Measurements from ENCODE around the gene MRAS.
A peak's percentile ranks its signal among the peaks of the same experiment; 100 is the strongest.

Gene MRAS

GRCh38 chr3:138331143-138331894, 17.1 kb upstream of the MRAS start:
- Mint-ChIP-seq H3K27me3 (no peaks in the 10 kb centered on the region), H3K4me3 (no peak overlapping the region), H3K4me1 (peaks cover 33% of the 10 kb centered on the region), H3K36me3 (no peaks in the 10 kb centered on the region), H3K27ac (peak overlapping the region; percentile 17), H3K9me3 (no peaks in the 10 kb centered on the region)

- Mint-ChIP-seq H3K27ac (no peak overlapping the region), H3K36me3 (no peaks in the 10 kb centered on the region), H3K4me3 (no peak overlapping the region), H3K4me1 (peaks cover 32% of the 10 kb centered on the region), H3K9me3 (no peaks in the 10 kb centered on the region), H3K27me3 (no peaks in the 10 kb centered on the region)
Measured at GRCh38 chr3:138332472-138333073, 15.8 kb upstream of the MRAS start.

GRCh38 chr3:138334608-138335007, 13.8 kb upstream of the MRAS start:
- H3K9me3 Mint-ChIP-seq = no peaks in the 10 kb centered on the region
- no peaks in the 10 kb centered on the region for H3K27me3 Mint-ChIP-seq
- no peak overlapping the region for H3K4me3 Mint-ChIP-seq
- peaks cover 18% of the 10 kb centered on the region for H3K4me1 Mint-ChIP-seq
- no peaks in the 10 kb centered on the region for H3K36me3 Mint-ChIP-seq
- H3K27ac Mint-ChIP-seq = no peak overlapping the region

- H3K36me3 Mint-ChIP-seq = no peaks in the 10 kb centered on the region
- H3K27ac Mint-ChIP-seq = no peak overlapping the region
- no peaks in the 10 kb centered on the region for H3K27me3 Mint-ChIP-seq
- H3K4me1 Mint-ChIP-seq = peaks cover 7% of the 10 kb centered on the region
- no peak overlapping the region for H3K4me3 Mint-ChIP-seq
- H3K9me3 Mint-ChIP-seq = no peaks in the 10 kb centered on the region
Measured at GRCh38 chr3:138336454-138336999, 11.9 kb upstream of the MRAS start.

- Mint-ChIP-seq H3K36me3 (no peaks in the 10 kb centered on the region), H3K4me1 (no peaks in the 10 kb centered on the region), H3K27ac (no peak overlapping the region), H3K9me3 (no peaks in the 10 kb centered on the region), H3K4me3 (no peak overlapping the region), H3K27me3 (no peaks in the 10 kb centered on the region)
Measured at GRCh38 chr3:138338244-138338643, 10.1 kb upstream of the MRAS start.

- Mint-ChIP-seq H3K4me3 (no peak overlapping the region), H3K27me3 (no peaks in the 10 kb centered on the region), H3K36me3 (no peaks in the 10 kb centered on the region)
Measured at GRCh38 chr3:138338811-138339210, 9.6 kb upstream of the MRAS start.

GRCh38 chr3:138340511-138340910, 7.9 kb upstream of the MRAS start:
- no peaks in the 10 kb centered on the region for H3K9me3 Mint-ChIP-seq
- no peak overlapping the region for H3K27ac Mint-ChIP-seq
- no peak overlapping the region for H3K4me3 Mint-ChIP-seq
- no peaks in the 10 kb centered on the region for H3K4me1 Mint-ChIP-seq
- no peaks in the 10 kb centered on the region for H3K27me3 Mint-ChIP-seq
- H3K36me3 Mint-ChIP-seq = no peaks in the 10 kb centered on the region

More at GRCh38 chr3:138338811-138339210, 9.6 kb upstream of the MRAS start:
- Mint-ChIP-seq H3K27ac (no peak overlapping the region), H3K9me3 (no peaks in the 10 kb centered on the region), H3K4me1 (no peaks in the 10 kb centered on the region)

- H3K4me3 Mint-ChIP-seq = no peak overlapping the region
- H3K36me3 Mint-ChIP-seq = no peaks in the 10 kb centered on the region
- peaks cover 13% of the 10 kb centered on the region for H3K27me3 Mint-ChIP-seq
- H3K4me1 Mint-ChIP-seq = peaks cover 8% of the 10 kb centered on the region
- H3K27ac Mint-ChIP-seq = no peak overlapping the region
- no peaks in the 10 kb centered on the region for H3K9me3 Mint-ChIP-seq
Measured at GRCh38 chr3:138344754-138345153, 3.6 kb upstream of the MRAS start.

GRCh38 chr3:138348754-138349739, 668 bp downstream of the MRAS start:
- H3K4me3 Mint-ChIP-seq = peak overlapping the region; percentile 49
- peaks cover 13% of the 10 kb centered on the region for H3K27me3 Mint-ChIP-seq
- no peaks in the 10 kb centered on the region for H3K9me3 Mint-ChIP-seq
- H3K4me1 Mint-ChIP-seq = peaks cover 8% of the 10 kb centered on the region
- no peak overlapping the region for H3K27ac Mint-ChIP-seq
- H3K36me3 Mint-ChIP-seq = no peaks in the 10 kb centered on the region

- Mint-ChIP-seq H3K4me1 (peaks cover 8% of the 10 kb centered on the region), H3K4me3 (no peak overlapping the region), H3K9me3 (no peaks in the 10 kb centered on the region), H3K27ac (no peak overlapping the region), H3K36me3 (no peaks in the 10 kb centered on the region), H3K27me3 (peaks cover 13% of the 10 kb centered on the region)
Measured at GRCh38 chr3:138349926-138350665, 1.7 kb downstream of the MRAS start.

- peaks cover 13% of the 10 kb centered on the region for H3K27me3 Mint-ChIP-seq
Measured at GRCh38 chr3:138351151-138351550, 2.8 kb downstream of the MRAS start.

GRCh38 chr3:138351916-138352550, 3.7 kb downstream of the MRAS start:
- Mint-ChIP-seq H3K4me3 (no peak overlapping the region), H3K27ac (no peak overlapping the region), H3K9me3 (no peaks in the 10 kb centered on the region), H3K4me1 (peaks cover 8% of the 10 kb centered on the region), H3K36me3 (no peaks in the 10 kb centered on the region), H3K27me3 (peaks cover 9% of the 10 kb centered on the region)

More at GRCh38 chr3:138351151-138351550, 2.8 kb downstream of the MRAS start:
- Mint-ChIP-seq H3K4me1 (peaks cover 8% of the 10 kb centered on the region), H3K4me3 (no peak overlapping the region), H3K27ac (no peak overlapping the region), H3K36me3 (no peaks in the 10 kb centered on the region), H3K9me3 (no peaks in the 10 kb centered on the region)

GRCh38 chr3:138354376-138354775, 6.0 kb downstream of the MRAS start:
- Mint-ChIP-seq H3K27ac (no peak overlapping the region), H3K9me3 (no peaks in the 10 kb centered on the region), H3K4me1 (no peaks in the 10 kb centered on the region), H3K27me3 (peaks cover under 1% of the 10 kb centered on the region), H3K36me3 (no peaks in the 10 kb centered on the region), H3K4me3 (no peak overlapping the region)

- no peaks in the 10 kb centered on the region for H3K27me3 Mint-ChIP-seq
- H3K27ac Mint-ChIP-seq = no peak overlapping the region
Measured at GRCh38 chr3:138355071-138355470, 6.7 kb downstream of the MRAS start.

More at GRCh38 chr3:138355071-138355470, 6.7 kb downstream of the MRAS start:
- no peak overlapping the region for H3K4me3 Mint-ChIP-seq
- H3K9me3 Mint-ChIP-seq = no peaks in the 10 kb centered on the region
- H3K36me3 Mint-ChIP-seq = no peaks in the 10 kb centered on the region
- no peaks in the 10 kb centered on the region for H3K4me1 Mint-ChIP-seq
